Naive B cell (primary cell): ENCODE measurements around the gene SGCD. TPM values are rescaled to one million over a fixed set of nuclear protein-coding genes. Genes with fewer than 3 reads are reported as not detected.

ENCODE experiments used
- ATAC-seq, 2 donors: fragments of 150-1000 bp; cut with Tn5 transposase; 2 replicates each; pipeline ENCODE4 v1.10.0; 2021; ENCODE audit warnings: low read depth in 2 of 2, mild to moderate bottlenecking in 2 of 2, moderate library complexity in 2 of 2
- DNase-seq: peaks from one replicate; pipeline ENCODE4 v3.0.0; 2022
- H3K27ac Mint-ChIP-seq, 6 donors: one replicate each; pipeline ENCODE4 v1.8.0; 2020 to 2022; ENCODE audit warnings: mild to moderate bottlenecking in 6 of 6, mixed read lengths in 6 of 6, moderate library complexity in 5 of 6, inconsistent platforms in 2 of 6
- H3K27me3 Mint-ChIP-seq, 3 donors: one replicate each; pipeline ENCODE4 v1.8.0; 2021 to 2022; ENCODE audit warnings: mixed read lengths in 3 of 3, mild to moderate bottlenecking in 1 of 3
- H3K36me3 Mint-ChIP-seq, 2 donors: one replicate each; pipeline ENCODE4 v1.8.0; 2020 to 2022; ENCODE audit warnings: mixed read lengths in 2 of 2, inconsistent platforms in 1 of 2, mild to moderate bottlenecking in 1 of 2
- H3K4me1 Mint-ChIP-seq, 3 donors: one replicate each; pipeline ENCODE4 v1.8.0; 2020 to 2022; ENCODE audit warnings: mixed read lengths in 3 of 3, inconsistent platforms in 1 of 3, mild to moderate bottlenecking in 1 of 3, moderate library complexity in 1 of 3
- H3K4me3 Mint-ChIP-seq, 8 donors: one replicate each; pipeline ENCODE4 v1.8.0; 2020 to 2022; ENCODE audit warnings: mild to moderate bottlenecking in 8 of 8, mixed read lengths in 8 of 8, moderate library complexity in 8 of 8, inconsistent platforms in 2 of 8
- H3K9me3 Mint-ChIP-seq, 7 donors: one replicate each; pipeline ENCODE4 v1.8.0; 2020 to 2022; ENCODE audit warnings: mixed read lengths in 7 of 7, mild to moderate bottlenecking in 5 of 7, inconsistent platforms in 2 of 7, moderate library complexity in 1 of 7
- polyA plus RNA-seq, 6 donors: library from polyadenylated mRNA; unstranded; fragments of 300-500 nt; fragmentation: Illumina TruSeq; gene quantifications; one replicate each; pipeline ENCODE4 v1.2.3, GENCODE V29; 2021; ENCODE audit warnings: low read depth in 6 of 6

Gene SGCD
- polyA plus RNA-seq, 6 donors from 2014 or later, result not detected

DNA sequence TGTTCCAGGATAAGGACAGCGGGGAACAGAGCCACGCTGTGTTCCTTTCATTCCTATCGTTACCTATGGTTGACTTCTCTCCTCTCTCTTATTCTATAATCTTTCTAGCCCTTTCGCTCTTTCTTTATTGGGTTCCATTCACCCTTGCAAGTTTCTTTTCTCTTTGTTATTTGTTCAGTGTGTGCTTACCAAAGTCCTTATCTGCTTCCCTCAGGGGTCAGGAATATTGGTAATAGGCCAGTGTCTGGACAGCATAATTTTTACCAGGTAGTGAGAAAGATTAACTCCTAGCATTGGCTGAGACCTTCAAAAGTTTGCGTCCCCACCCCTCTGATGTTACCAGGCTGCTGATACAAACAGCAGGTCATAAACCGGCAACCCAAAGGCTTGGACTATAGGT lies 4.9 kb downstream of the SGCD start:
- Mint-ChIP-seq H3K4me3 (no peak overlapping the region), H3K27me3 (peaks cover 4 to 10% (median 5%) of the 10 kb centered on the region in 3 donors), H3K4me1 (no peaks in the 10 kb centered on the region), H3K27ac (no peak overlapping the region), H3K36me3 (no peaks in the 10 kb centered on the region), H3K9me3 (peaks cover 0 to 12% (median 0%) of the 10 kb centered on the region in 7 donors)
- DNase-seq, result no peak
- ATAC-seq, result no peak

DNA sequence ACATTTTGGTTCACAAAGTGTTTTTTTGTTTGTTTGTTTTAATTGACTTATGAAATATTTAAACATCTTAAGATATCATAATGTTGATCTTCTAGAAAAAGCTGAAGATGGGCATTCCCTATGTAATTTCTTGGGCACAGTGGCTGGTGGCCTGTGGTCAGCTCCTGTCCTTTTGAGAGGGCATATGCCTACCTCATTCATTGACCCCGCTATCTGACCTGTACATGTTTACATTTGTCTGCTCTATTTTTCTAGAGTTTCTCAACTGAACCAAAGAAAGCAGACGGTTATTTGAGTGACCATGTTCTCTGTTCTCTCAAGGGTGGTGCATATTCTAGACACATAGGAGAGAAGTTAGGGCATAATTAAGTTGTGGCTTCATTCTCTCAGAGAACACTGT lies 5.3 kb downstream of the SGCD start:
- DNase-seq, result no peak
- Mint-ChIP-seq H3K4me3 (no peak overlapping the region), H3K4me1 (no peaks in the 10 kb centered on the region), H3K36me3 (no peaks in the 10 kb centered on the region), H3K27me3 (peaks cover 4 to 9% (median 5%) of the 10 kb centered on the region in 3 donors), H3K9me3 (peaks cover 0 to 13% (median 0%) of the 10 kb centered on the region in 7 donors), H3K27ac (no peak overlapping the region)
- ATAC-seq, result no peak

DNA sequence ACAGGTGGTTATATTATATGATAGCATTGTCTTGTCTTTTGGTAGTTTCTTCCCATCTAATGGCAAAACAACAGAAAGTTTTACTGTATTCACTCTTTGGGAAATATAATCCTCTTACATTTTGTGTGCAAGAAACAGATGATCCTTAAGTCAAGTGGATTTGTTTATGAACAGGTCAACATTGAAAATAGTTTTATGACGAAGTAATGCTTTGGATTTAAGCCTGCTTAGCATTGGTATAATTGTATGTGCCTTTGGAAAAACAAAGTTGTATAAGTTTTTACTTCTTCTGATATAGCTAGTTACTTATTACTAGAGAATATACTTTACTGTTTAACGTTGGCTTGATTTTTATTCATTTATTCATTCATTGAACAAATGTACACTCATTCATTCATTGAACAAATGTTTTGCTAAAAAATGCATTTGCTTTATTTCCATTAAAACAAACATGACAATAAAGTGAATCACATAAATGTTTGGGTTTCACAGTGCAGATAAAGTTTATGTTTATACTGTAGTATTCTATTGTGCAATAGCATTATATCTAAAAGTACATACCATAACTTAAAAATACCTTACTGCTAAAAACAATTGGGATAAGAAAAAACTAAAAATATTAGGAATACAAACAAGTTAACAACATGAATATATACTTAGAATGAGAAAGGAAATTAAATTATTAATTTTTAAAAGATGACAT lies 12.3 kb downstream of the SGCD start:
- DNase-seq, result no peak
- no peaks in the 10 kb centered on the region for H3K36me3 Mint-ChIP-seq
- no peak overlapping the region for H3K4me3 Mint-ChIP-seq
- peaks cover 0 to 13% (median 0%) of the 10 kb centered on the region in 7 donors for H3K9me3 Mint-ChIP-seq
- ATAC-seq, result no peak
- no peak overlapping the region for H3K27ac Mint-ChIP-seq
- H3K27me3 Mint-ChIP-seq, result peaks cover 0 to 9% (median 7%) of the 10 kb centered on the region in 3 donors
- H3K4me1 Mint-ChIP-seq, result no peaks in the 10 kb centered on the region

DNA sequence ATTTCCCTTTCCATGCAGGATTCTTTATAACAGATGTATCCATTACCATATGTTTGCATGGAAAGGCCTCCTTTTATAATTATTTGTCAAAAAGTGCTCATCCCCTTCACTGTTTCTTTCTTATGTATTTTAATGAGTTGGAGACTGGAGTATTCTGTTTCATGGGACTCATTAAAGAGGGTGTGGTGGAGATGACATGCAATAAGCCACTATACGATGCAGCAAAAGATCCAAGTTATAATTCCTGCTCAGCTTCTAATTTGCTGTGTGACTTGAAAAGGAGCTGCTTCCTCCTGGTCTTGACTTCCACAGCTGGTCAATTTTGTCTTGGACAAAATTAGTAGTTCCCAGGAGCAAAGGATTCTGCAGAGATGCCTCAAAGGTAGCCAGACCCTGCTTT lies 13.9 kb downstream of the SGCD start:
- H3K9me3 Mint-ChIP-seq, result peaks cover 0 to 9% (median 0%) of the 10 kb centered on the region in 7 donors
- no peaks in the 10 kb centered on the region for H3K36me3 Mint-ChIP-seq
- DNase-seq, result no peak
- H3K27me3 Mint-ChIP-seq, result peaks cover 0 to 5% (median 3%) of the 10 kb centered on the region in 3 donors
- H3K27ac Mint-ChIP-seq, result no peak overlapping the region
- no peak overlapping the region for H3K4me3 Mint-ChIP-seq
- no peaks in the 10 kb centered on the region for H3K4me1 Mint-ChIP-seq
- no peak for ATAC-seq

DNA sequence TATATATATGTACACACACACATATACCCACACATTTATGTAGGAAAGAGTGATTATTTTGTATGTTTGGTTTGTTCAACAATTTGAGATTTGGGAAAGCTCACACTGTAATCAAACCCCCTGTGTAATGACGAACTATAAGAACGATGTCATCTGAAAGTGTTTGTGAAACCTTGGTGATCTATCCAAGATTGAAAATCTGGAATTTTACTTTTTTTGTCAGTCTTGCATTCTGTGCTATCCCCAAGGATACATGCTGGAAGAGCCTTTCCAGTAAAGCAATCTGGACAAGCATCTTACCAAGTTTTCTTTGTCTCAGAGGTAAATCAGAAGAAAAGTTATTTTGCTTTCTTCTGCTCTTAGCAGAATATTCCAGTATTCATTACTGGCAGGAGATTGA lies 23.3 kb downstream of the SGCD start:
- DNase-seq, result no peak
- Mint-ChIP-seq H3K4me3 (no peak overlapping the region), H3K9me3 (no peaks in the 10 kb centered on the region), H3K36me3 (no peaks in the 10 kb centered on the region), H3K27me3 (no peaks in the 10 kb centered on the region), H3K27ac (no peak overlapping the region), H3K4me1 (no peaks in the 10 kb centered on the region)
- ATAC-seq, result no peak

DNA sequence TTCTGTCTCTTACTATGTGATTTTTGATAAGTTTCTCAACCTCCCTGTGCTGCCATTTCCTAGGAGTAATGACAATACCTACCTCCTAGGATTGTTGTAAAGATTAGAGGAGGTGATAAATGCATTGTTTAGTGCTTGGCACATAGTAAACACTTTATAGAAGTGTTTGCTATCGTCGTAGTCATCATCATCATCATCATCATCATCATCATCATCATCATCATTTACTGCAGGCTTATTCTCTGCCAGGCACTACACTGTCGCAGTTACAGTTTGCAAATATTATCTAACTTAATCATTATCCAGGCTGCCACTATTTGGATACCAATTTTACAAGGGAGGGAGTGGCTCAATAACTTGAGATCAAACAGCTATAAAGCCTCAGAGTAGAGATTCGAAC lies 24.5 kb downstream of the SGCD start:
- no peak for ATAC-seq
- H3K4me3 Mint-ChIP-seq, result no peak overlapping the region
- no peaks in the 10 kb centered on the region for H3K9me3 Mint-ChIP-seq
- H3K27ac Mint-ChIP-seq, result no peak overlapping the region
- H3K36me3 Mint-ChIP-seq, result no peaks in the 10 kb centered on the region
- no peaks in the 10 kb centered on the region for H3K4me1 Mint-ChIP-seq
- H3K27me3 Mint-ChIP-seq, result no peaks in the 10 kb centered on the region
- DNase-seq, result no peak

DNA sequence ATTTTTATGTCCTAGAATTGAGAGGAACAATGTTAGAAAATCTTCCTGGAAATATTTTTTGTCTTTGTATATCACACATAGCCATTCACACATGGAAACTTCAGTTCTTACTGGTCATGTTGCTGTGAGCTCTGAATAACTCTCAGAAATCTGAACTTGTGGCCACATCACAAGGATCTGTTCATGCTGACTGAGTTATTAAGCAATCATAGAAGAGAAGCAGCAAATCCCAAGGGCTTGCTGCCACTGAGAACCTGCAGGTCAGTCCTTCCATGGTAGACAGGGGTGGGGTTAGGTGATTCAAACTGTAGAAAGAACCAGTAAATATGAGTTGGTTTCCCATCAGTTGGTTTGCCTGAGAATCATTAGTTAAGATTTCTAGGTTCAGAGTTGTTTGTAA lies 27.6 kb downstream of the SGCD start:
- no peak overlapping the region for H3K27ac Mint-ChIP-seq
- no peaks in the 10 kb centered on the region for H3K4me1 Mint-ChIP-seq
- H3K36me3 Mint-ChIP-seq, result no peaks in the 10 kb centered on the region
- no peaks in the 10 kb centered on the region for H3K27me3 Mint-ChIP-seq
- no peak overlapping the region for H3K4me3 Mint-ChIP-seq
- H3K9me3 Mint-ChIP-seq, result no peaks in the 10 kb centered on the region
- no peak for ATAC-seq
- DNase-seq, result no peak

DNA sequence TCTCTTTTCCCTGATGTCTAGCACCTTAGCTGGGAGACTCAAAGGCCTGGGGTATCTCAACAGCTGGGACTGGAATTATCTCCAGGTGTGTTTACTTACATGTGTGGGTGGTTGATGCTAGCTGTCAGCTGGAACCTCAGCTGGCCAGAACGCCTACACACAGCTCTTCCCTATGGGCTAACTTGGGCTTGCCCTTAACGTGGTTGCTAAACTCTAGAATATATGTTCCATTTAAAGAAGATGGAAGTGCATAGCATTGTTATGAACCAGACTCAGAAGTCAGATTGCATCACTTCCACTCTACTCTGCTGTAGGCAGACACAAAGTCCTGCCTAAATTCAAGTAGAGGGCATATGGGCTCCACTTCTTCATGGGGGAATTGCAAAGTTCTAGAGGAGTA lies 29.3 kb downstream of the SGCD start:
- no peak overlapping the region for H3K4me3 Mint-ChIP-seq
- H3K27ac Mint-ChIP-seq, result no peak overlapping the region
- H3K9me3 Mint-ChIP-seq, result no peaks in the 10 kb centered on the region
- no peak for DNase-seq
- no peak for ATAC-seq
- H3K36me3 Mint-ChIP-seq, result no peaks in the 10 kb centered on the region
- no peaks in the 10 kb centered on the region for H3K27me3 Mint-ChIP-seq
- H3K4me1 Mint-ChIP-seq, result no peaks in the 10 kb centered on the region

DNA sequence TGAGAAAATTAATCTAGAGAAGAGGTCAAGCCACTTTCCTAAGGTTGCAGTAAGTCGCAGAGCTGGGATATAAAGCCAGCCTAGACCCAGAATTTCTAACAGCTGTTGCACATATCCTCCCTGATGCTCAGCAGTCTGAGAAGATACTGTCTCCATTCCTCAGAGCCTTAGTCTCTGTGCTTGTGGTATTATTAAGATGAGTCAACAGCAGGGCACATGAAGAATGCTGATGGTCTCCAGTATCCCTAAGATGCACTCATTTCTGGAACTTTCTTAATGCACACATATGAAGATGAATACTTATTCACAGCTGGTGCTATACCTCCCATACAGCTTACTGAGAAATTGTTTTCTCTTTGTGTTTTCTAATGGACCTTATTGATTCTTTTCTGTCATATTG lies 32.5 kb downstream of the SGCD start:
- Mint-ChIP-seq H3K36me3 (no peaks in the 10 kb centered on the region), H3K27me3 (no peaks in the 10 kb centered on the region), H3K9me3 (no peaks in the 10 kb centered on the region), H3K27ac (no peak overlapping the region), H3K4me3 (no peak overlapping the region), H3K4me1 (no peaks in the 10 kb centered on the region)
- DNase-seq (no peak), ATAC-seq (no peak)

DNA sequence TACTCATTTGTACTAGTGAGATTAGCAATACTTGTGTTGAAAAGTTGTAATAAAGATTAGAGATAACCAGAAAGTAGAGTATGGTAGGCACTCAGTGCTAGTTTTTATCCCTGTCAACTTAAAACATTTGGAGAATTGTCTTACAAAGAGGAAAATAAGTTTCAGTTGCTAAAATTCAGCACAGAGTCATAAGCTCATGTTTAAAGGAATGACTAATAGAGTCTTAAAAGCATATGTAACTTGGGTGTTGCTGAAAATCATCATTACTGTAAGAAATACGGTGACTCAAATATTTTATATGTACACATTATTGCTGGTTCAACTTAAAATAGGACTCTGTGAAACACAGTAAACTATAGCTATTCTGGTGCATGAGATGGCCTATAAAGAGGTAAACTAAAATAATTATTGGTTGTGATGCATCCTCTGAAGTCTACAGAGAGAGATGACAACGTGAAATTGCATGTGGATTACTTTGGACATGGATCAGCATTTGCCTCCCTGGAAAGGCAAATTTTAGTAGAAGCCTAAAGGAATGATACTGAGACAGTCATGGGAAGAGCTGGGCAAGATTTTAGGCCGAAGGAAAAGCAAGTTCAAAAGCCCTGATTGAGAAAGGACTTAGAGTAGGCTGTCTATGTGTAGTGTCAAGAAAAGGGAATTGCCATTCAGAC lies 34.6 kb downstream of the SGCD start:
- Mint-ChIP-seq H3K36me3 (no peaks in the 10 kb centered on the region), H3K9me3 (no peaks in the 10 kb centered on the region), H3K27ac (no peak overlapping the region), H3K4me1 (no peaks in the 10 kb centered on the region), H3K4me3 (peak overlapping the region in 1 of 8 donors; percentile 47), H3K27me3 (no peaks in the 10 kb centered on the region)
- ATAC-seq (no peak), DNase-seq (no peak)

DNA sequence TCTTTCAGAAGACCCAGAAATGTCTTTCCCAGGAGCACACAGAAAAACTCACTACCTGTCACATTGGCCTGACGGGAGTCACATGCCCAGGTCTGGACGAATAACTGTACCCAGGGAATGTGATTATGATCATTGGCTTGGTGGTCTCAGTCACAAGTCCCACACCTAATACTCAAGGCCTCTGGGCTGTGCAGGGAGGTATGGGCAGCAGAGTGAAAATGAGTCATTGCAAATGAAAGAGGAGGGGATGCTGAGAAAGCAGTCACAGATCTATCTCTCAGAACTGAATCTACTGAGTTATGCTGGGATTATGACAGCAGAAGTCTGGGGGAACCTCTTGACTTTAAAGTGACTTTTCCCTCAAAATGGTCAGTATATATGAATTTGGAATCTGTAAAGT lies 36.9 kb downstream of the SGCD start:
- no peaks in the 10 kb centered on the region for H3K36me3 Mint-ChIP-seq
- no peak for ATAC-seq
- H3K27me3 Mint-ChIP-seq, result no peaks in the 10 kb centered on the region
- no peaks in the 10 kb centered on the region for H3K9me3 Mint-ChIP-seq
- DNase-seq, result no peak
- no peaks in the 10 kb centered on the region for H3K4me1 Mint-ChIP-seq
- no peak overlapping the region for H3K27ac Mint-ChIP-seq
- no peak overlapping the region for H3K4me3 Mint-ChIP-seq

DNA sequence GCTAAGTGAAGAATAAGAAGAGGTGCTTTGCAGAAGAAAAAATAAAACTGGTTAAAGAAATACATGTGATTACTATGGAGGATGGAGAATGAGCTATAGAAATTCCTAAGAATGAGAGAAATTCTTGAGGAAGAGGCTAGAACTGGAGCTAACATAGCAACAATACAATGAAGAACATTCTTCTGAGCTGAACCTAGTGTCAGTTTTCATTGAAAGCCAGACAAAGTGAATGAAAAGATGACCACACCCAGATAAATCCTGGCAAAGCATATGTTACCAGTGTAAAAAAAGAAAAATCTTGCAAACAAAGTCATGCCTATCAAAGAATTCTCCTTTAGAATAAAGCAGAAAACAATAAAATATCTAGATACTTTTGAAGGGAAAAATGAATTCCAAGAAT lies 39.6 kb downstream of the SGCD start:
- DNase-seq, result no peak
- Mint-ChIP-seq H3K36me3 (no peaks in the 10 kb centered on the region), H3K9me3 (peaks cover 0 to 2% (median 0%) of the 10 kb centered on the region in 7 donors), H3K27ac (no peak overlapping the region), H3K4me1 (no peaks in the 10 kb centered on the region), H3K27me3 (no peaks in the 10 kb centered on the region), H3K4me3 (no peak overlapping the region)
- no peak for ATAC-seq

DNA sequence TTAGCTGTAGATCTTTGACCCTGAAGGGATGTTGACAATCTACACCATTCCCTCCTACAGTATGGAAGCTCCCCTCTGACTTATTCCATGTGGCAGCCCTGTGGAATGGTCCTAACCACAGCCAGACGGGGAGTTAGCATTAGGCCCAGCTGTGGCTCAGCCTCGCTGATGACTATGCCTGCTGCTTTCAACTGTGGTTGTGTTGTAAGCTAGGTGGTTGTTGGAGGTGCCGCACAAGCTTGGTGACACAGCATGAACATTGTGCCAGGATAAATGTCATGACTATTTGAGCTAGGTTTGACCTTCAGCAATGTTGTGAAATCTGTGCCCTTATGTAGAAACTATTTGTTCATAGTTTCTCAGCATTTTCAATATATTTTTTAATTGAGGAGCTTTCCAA lies 40.6 kb downstream of the SGCD start:
- Mint-ChIP-seq H3K36me3 (no peaks in the 10 kb centered on the region), H3K9me3 (peaks cover 0 to 2% (median 0%) of the 10 kb centered on the region in 7 donors), H3K4me3 (no peak overlapping the region), H3K4me1 (no peaks in the 10 kb centered on the region), H3K27ac (no peak overlapping the region), H3K27me3 (no peaks in the 10 kb centered on the region)
- DNase-seq, result no peak
- no peak for ATAC-seq

DNA sequence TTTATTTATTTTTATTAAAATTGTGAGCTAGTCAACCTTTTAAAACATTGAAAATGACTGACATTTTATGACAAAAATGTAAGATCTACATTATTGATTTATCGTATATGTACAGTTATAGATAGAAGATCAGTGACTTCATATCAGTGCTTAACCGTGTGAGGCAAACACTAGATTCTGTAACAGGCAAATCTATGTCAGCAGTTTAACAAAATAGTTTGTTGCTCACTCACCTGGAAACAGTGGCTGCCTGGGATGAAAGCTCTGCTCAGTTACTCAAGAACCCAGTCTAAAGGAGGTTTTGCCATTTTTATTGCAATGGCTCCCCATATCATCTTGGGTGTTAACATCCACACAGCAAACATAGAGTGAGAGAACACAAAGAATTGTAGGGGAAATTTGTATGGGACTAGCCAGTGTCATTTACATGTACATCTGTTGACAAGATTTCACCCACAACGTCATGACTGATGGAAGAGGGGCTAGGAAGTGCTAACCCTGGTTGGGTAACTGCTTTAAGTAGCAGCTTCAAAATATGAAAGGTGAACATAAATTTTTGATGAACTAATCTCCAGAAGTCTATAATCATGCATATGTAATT lies 49.0 kb downstream of the SGCD start:
- peaks cover 0 to 6% (median 0%) of the 10 kb centered on the region in 3 donors for H3K27me3 Mint-ChIP-seq
- H3K27ac Mint-ChIP-seq, result no peak overlapping the region
- DNase-seq (no peak), ATAC-seq (peak in 1 of 2 donors; percentile 42)
- H3K4me1 Mint-ChIP-seq, result no peaks in the 10 kb centered on the region
- H3K36me3 Mint-ChIP-seq, result no peaks in the 10 kb centered on the region
- H3K9me3 Mint-ChIP-seq, result peaks cover 0 to 2% (median 0%) of the 10 kb centered on the region in 7 donors
- H3K4me3 Mint-ChIP-seq, result no peak overlapping the region
